Karpas-422 (cell line): ENCODE data around the gene PALLD. TPM values are rescaled to one million over a fixed set of nuclear protein-coding genes. Genes with fewer than 3 reads are reported as not detected.

Experiments used
- DNase-seq: peaks from one replicate; pipeline ENCODE4 v3.0.0-alpha.2; 2015
- H2AFZ ChIP-seq: fragments of 200-600 bp; sonication (generic); 2 replicates; pipeline ENCODE4 v1.6.1; 2014; ENCODE audit warnings: antibody characterized with exemption, low read length, mixed read lengths
- H3K27ac ChIP-seq: fragments of 200-600 bp; sonication (generic); 2 replicates; pipeline ENCODE4 v1.5.1; 2014; ENCODE audit warnings: mild to moderate bottlenecking, low read length, moderate library complexity
- H3K27me3 ChIP-seq: fragments of 200-600 bp; sonication (generic); 2 replicates; pipeline ENCODE4 v1.6.1; 2014; ENCODE audit warnings: low read length, mixed read lengths
- H3K36me3 ChIP-seq: fragments of 200-600 bp; sonication (generic); 2 replicates; pipeline ENCODE4 v1.6.1; 2014; ENCODE audit warnings: low read length, mixed read lengths; ENCODE audit not compliant: insufficient read depth
- H3K4me1 ChIP-seq: fragments of 200-600 bp; sonication (generic); 2 replicates; pipeline ENCODE4 v1.6.1; 2014; ENCODE audit warnings: mild to moderate bottlenecking, low read length, mixed read lengths
- H3K4me2 ChIP-seq: fragments of 200-600 bp; sonication (generic); 2 replicates; pipeline ENCODE4 v1.6.1; 2014; ENCODE audit warnings: low read length, low read depth, mild to moderate bottlenecking; ENCODE audit not compliant: poor library complexity, severe bottlenecking
- H3K4me3 ChIP-seq: fragments of 200-600 bp; sonication (generic); 2 replicates; pipeline ENCODE4 v1.5.1; 2014; ENCODE audit warnings: mild to moderate bottlenecking, antibody characterized with exemption, low read length, mixed read lengths
- H3K79me2 ChIP-seq: fragments of 200-600 bp; sonication (generic); 2 replicates; pipeline ENCODE4 v1.6.1; 2014; ENCODE audit warnings: mild to moderate bottlenecking, low read length, mixed read lengths
- H3K9ac ChIP-seq: fragments of 200-600 bp; sonication (generic); 2 replicates; pipeline ENCODE4 v1.6.0; 2014; ENCODE audit warnings: low read length
- H3K9me2 ChIP-seq: fragments of 200-600 bp; sonication (generic), shearing (Covaris generic); replicated peaks from 2 replicates; pipeline ENCODE4 v1.6.0; 2014; ENCODE audit warnings: mild to moderate bottlenecking, low read length, moderate library complexity; ENCODE audit not compliant: insufficient read depth
- H3K9me3 ChIP-seq: fragments of 300-700, 200-600 bp; sonication (generic); 2 replicates; pipeline ENCODE4 v1.6.1; 2014; ENCODE audit warnings: low read length, mixed read lengths
- H4K20me1 ChIP-seq: fragments of 200-600 bp; sonication (generic); 2 replicates; pipeline ENCODE4 v1.6.1; 2014; ENCODE audit warnings: mild to moderate bottlenecking, antibody characterized with exemption, low read length, low read depth; ENCODE audit not compliant: insufficient read depth
- total RNA-seq: library from RNA; depleted of rRNA; stranded (reverse); fragments of >200 nt; shearing (Covaris generic); gene quantifications from 2 replicates; pipeline ENCODE4 v1.2.3, GENCODE V29; 2014; ENCODE audit warnings: low replicate concordance

PALLD gene
- total RNA-seq, 1 experiment from 2014 or later = 0.71 TPM

DNA sequence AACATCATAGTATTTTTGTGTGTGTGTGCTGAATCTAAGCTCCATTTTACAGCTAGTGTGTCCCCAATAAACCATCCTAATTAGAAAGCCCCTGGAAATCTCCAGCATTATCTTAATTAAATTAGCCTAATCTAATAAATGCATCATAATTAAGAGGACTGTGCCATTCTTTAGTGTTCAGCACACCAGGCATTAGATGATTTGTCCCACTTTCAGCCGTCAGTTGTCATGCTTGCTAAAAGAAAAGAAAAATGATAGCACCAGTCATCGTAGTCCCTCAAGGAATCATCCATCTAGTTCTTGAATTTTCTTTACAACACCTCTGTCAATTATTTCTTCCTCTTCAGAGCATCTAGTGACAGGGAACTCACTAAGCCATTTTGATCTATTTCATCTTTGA is 155.9 kb downstream of the PALLD start:
- Histone ChIP-seq H4K20me1 (no peaks in the 10 kb centered on the region), H3K9me3 (no peaks in the 10 kb centered on the region), H3K79me2 (no peaks in the 10 kb centered on the region), H3K4me2 (no peak overlapping the region), H3K4me3 (no peak overlapping the region), H3K9ac (no peak overlapping the region), H3K27ac (no peak overlapping the region), H3K36me3 (no peaks in the 10 kb centered on the region), H2AFZ (no peak overlapping the region), H3K27me3 (no peaks in the 10 kb centered on the region), H3K9me2 (no peaks in the 10 kb centered on the region), H3K4me1 (no peaks in the 10 kb centered on the region; the same call in 1 of the 2 replicates)
- DNase-seq = no peak

- Histone ChIP-seq H4K20me1 (no peaks in the 10 kb centered on the region), H3K4me2 (no peak overlapping the region), H3K9ac (no peak overlapping the region), H3K36me3 (no peaks in the 10 kb centered on the region), H3K79me2 (no peaks in the 10 kb centered on the region), H3K9me3 (no peaks in the 10 kb centered on the region), H3K4me3 (no peak overlapping the region), H3K27me3 (no peaks in the 10 kb centered on the region), H3K9me2 (no peaks in the 10 kb centered on the region), H3K4me1 (no peaks in the 10 kb centered on the region; the same call in 1 of the 2 replicates), H2AFZ (no peak overlapping the region), H3K27ac (no peak overlapping the region)
- no peak for DNase-seq
Measured at GRCh38 chr4:168654104-168654847, 157.4 kb downstream of the PALLD start.

GRCh38 chr4:168654848-168655174 is 158.0 kb downstream of the PALLD start:
- no peak for DNase-seq
- Histone ChIP-seq H3K9me2 (no peaks in the 10 kb centered on the region), H3K27ac (no peak overlapping the region), H2AFZ (no peak overlapping the region), H3K9me3 (no peaks in the 10 kb centered on the region), H3K4me3 (no peak overlapping the region), H4K20me1 (no peaks in the 10 kb centered on the region), H3K36me3 (no peaks in the 10 kb centered on the region), H3K4me1 (no peaks in the 10 kb centered on the region; the same call in 1 of the 2 replicates), H3K9ac (no peak overlapping the region), H3K27me3 (no peaks in the 10 kb centered on the region), H3K79me2 (no peaks in the 10 kb centered on the region), H3K4me2 (no peak overlapping the region)

DNA sequence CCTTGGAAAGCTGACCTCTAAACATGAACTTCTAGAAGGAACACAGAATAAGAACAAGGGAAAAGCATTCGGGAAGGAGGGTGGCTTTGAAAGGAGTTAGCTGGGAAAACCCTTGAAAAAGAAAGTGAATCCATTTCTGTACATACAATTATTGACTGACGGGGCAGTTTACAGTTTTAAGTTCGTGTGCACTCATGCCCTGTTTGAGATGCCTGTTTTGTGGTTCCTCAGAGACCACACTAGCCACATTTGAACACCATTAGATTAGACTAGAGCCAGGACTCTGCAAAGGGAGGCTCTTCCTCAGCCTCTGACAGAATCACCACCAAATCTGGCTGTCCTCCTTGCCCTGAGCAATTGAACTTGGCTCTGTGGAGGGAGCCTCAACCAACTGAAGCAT is 158.3 kb downstream of the PALLD start:
- no peaks in the 10 kb centered on the region for H3K9me3 ChIP-seq
- no peak overlapping the region for H3K27ac ChIP-seq
- H3K4me3 ChIP-seq = no peak overlapping the region
- H3K36me3 ChIP-seq = no peaks in the 10 kb centered on the region
- H3K4me1 ChIP-seq = no peaks in the 10 kb centered on the region; the same call in 1 of the 2 replicates
- H3K4me2 ChIP-seq = no peak overlapping the region
- no peaks in the 10 kb centered on the region for H3K27me3 ChIP-seq
- H3K9me2 ChIP-seq = no peaks in the 10 kb centered on the region
- DNase-seq = no peak
- H4K20me1 ChIP-seq = no peaks in the 10 kb centered on the region
- H3K9ac ChIP-seq = no peak overlapping the region
- H3K79me2 ChIP-seq = no peaks in the 10 kb centered on the region
- H2AFZ ChIP-seq = no peak overlapping the region

GRCh38 chr4:168656055-168656660 is 159.3 kb downstream of the PALLD start:
- DNase-seq = no peak
- no peaks in the 10 kb centered on the region for H3K27me3 ChIP-seq
- no peaks in the 10 kb centered on the region for H3K36me3 ChIP-seq
- no peaks in the 10 kb centered on the region for H3K9me3 ChIP-seq
- no peaks in the 10 kb centered on the region for H3K9me2 ChIP-seq
- H3K9ac ChIP-seq = no peak overlapping the region
- no peak overlapping the region for H3K4me2 ChIP-seq
- no peaks in the 10 kb centered on the region; the same call in 1 of the 2 replicates for H3K4me1 ChIP-seq
- no peak overlapping the region for H3K4me3 ChIP-seq
- H4K20me1 ChIP-seq = no peaks in the 10 kb centered on the region
- no peaks in the 10 kb centered on the region for H3K79me2 ChIP-seq
- H3K27ac ChIP-seq = no peak overlapping the region
- no peak overlapping the region for H2AFZ ChIP-seq

GRCh38 chr4:168656946-168657473 is 160.2 kb downstream of the PALLD start:
- Histone ChIP-seq H3K36me3 (no peaks in the 10 kb centered on the region), H3K4me2 (no peak overlapping the region), H3K27me3 (no peaks in the 10 kb centered on the region), H4K20me1 (no peaks in the 10 kb centered on the region), H2AFZ (no peak overlapping the region), H3K27ac (no peak overlapping the region), H3K79me2 (no peaks in the 10 kb centered on the region), H3K9me2 (no peaks in the 10 kb centered on the region), H3K9ac (no peak overlapping the region), H3K4me1 (no peaks in the 10 kb centered on the region; the same call in 1 of the 2 replicates), H3K9me3 (no peaks in the 10 kb centered on the region), H3K4me3 (no peak overlapping the region)
- DNase-seq = no peak

GRCh38 chr4:168658751-168659150 is 161.9 kb downstream of the PALLD start:
- H2AFZ ChIP-seq = no peak overlapping the region
- DNase-seq = no peak
- no peaks in the 10 kb centered on the region for H3K9me2 ChIP-seq
- no peaks in the 10 kb centered on the region for H3K36me3 ChIP-seq
- H3K9me3 ChIP-seq = no peaks in the 10 kb centered on the region
- no peak overlapping the region for H3K27ac ChIP-seq
- H3K4me3 ChIP-seq = no peak overlapping the region
- H3K79me2 ChIP-seq = no peaks in the 10 kb centered on the region
- no peaks in the 10 kb centered on the region; the same call in 1 of the 2 replicates for H3K4me1 ChIP-seq
- H3K27me3 ChIP-seq = no peaks in the 10 kb centered on the region
- no peak overlapping the region for H3K9ac ChIP-seq
- no peak overlapping the region for H3K4me2 ChIP-seq
- no peaks in the 10 kb centered on the region for H4K20me1 ChIP-seq

- Histone ChIP-seq H3K9me2 (no peaks in the 10 kb centered on the region), H3K4me1 (no peaks in the 10 kb centered on the region), H3K27ac (no peak overlapping the region), H2AFZ (no peak overlapping the region), H4K20me1 (no peaks in the 10 kb centered on the region), H3K4me3 (no peak overlapping the region), H3K9ac (no peak overlapping the region), H3K27me3 (no peaks in the 10 kb centered on the region), H3K4me2 (no peak overlapping the region), H3K36me3 (no peaks in the 10 kb centered on the region), H3K79me2 (no peaks in the 10 kb centered on the region), H3K9me3 (no peaks in the 10 kb centered on the region)
- no peak for DNase-seq
Measured at GRCh38 chr4:168659741-168660465, 163.1 kb downstream of the PALLD start.
